ENCODE results near the gene CEP350.

DNA sequence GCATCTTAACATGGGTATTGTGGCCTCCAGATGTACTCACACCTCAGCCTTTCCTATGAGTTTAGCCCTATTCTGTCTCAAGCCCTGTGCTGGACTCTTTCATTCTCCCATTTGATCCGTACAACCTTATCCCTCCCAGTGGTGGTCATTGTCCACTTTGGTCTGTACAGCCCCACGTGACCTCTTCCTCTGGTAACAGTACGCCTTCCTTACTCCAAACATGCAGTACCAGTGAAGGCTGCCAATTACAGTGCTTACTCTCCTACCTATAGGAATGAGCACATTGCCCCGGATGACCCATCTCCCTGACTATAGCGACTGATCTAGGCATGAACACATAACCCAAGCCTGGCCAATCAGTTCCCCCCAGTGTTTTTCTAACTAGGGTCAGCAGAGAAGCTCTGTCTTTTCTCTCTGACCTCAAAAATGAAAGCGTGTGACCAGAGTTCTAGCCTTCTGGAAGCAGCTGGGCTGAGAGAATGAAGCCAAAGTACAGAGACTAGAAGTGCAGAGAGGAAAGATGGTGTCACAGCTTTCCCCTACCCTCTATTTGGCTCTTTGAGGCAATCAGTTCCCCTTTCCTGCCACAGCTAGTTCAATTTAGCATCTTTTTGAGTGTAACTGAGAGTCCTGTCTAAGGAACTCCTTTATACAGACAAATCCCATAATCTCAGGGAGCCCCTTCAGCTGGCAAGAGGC lies 190.2 kb downstream of the CEP350 start:
- TF ChIP-seq POLR2A (IDR thresholded peaks at IDR 0.05) (no peak), CTCF (IDR thresholded peaks at IDR 0.05) (no peak), POLR2AphosphoS5 (IDR thresholded peaks at IDR 0.05; ENCODE audit: insufficient read depth in 1 of 2, low read depth in 1 of 2) (no peak)
